HEK293 (cell line): ENCODE data around the gene SYNE1.

ENCODE experiments used
- CTCF ChIP-seq: fragments of 450-650 bp; formaldehyde crosslinking; IDR thresholded peaks from 2 replicates; pipeline ENCODE4 v1.5.1; 2016; ENCODE audit warnings: missing biosample characterization, missing genetic modification characterization
- TCF7L2 ChIP-seq: IDR thresholded peaks from 2 replicates; pipeline ENCODE4 v1.6.1; 2011; ENCODE audit warnings: low read depth, mild to moderate bottlenecking, inconsistent platforms, low read length, moderate library complexity, borderline replicate concordance
- ZNF292 ChIP-seq: fragments of 450-650 bp; formaldehyde crosslinking; IDR thresholded peaks from 2 replicates; pipeline ENCODE4 v1.5.1; 2016; ENCODE audit warnings: low read depth, missing biosample characterization, missing genetic modification characterization, borderline replicate concordance

GRCh38 chr6:152534541-152534940 lies 102.6 kb downstream of the SYNE1 start:
- TF ChIP-seq CTCF (tag by site-specific recombination) (no peak), ZNF292 (tag by site-specific recombination) (no peak), TCF7L2 (no peak)
